IMR-90 (cell line): ENCODE measurements around the gene PRKACA. TPM values are rescaled to one million over a fixed set of nuclear protein-coding genes. Genes with fewer than 3 reads are reported as not detected.
"Not testable (repeated sequence)": the region's sequence is repeated elsewhere in the genome, so short reads cannot be mapped to it uniquely, and the experiment has no call there.

Experiments used
- ATAC-seq: fragments of 200-7000 bp; cut with Tn5 transposase; 2 replicates; pipeline ENCODE4 v1.9.1; 2020; ENCODE audit warnings: low read depth, mild to moderate bottlenecking, moderate library complexity
- BruUV-seq: library from RNA; stranded (reverse); fragments of 400-500 nt; replicated peaks from 2 replicates; lab custom pipeline; 2021; lab: Mats Ljungman, UMichigan
- CTCF ChIA-PET: fragments of 300-600 bp; formaldehyde crosslinking; extraction: SDS; loops from one replicate; lab custom pipeline; 2021; ENCODE audit warnings: antibody characterized with exemption; lab: Yijun Ruan, JAX
- POLR2A ChIA-PET: fragments of 300-600 bp; sonication (Branson Sonifier 250); formaldehyde crosslinking; loops from one replicate; lab custom pipeline; 2022; ENCODE audit warnings: antibody characterized with exemption; ENCODE audit not compliant: unreplicated experiment; lab: Charles Lee
- DNase-seq: peaks from one replicate; pipeline ENCODE4 v3.0.0; 2013
- H2AFZ ChIP-seq: replicated peaks from 2 replicates; pipeline ENCODE3; 2013; ENCODE audit warnings: low read length, mild to moderate bottlenecking; ENCODE audit not compliant: poor library complexity
- H2AK5ac ChIP-seq: 2 replicates; pipeline ENCODE4 v1.6.1; 2013; ENCODE audit warnings: low read depth, low read length, inconsistent platforms
- H2AK9ac ChIP-seq: replicated peaks from 2 replicates; pipeline ENCODE3; 2013; ENCODE audit warnings: mild to moderate bottlenecking, low read depth, low read length, moderate library complexity; ENCODE audit not compliant: poor library complexity
- H2BK120ac ChIP-seq: 2 replicates; pipeline ENCODE4 v1.6.1; 2013; ENCODE audit warnings: low read depth, low read length, inconsistent platforms
- H2BK15ac ChIP-seq: 3 replicates; pipeline ENCODE4 v1.6.1; 2013; ENCODE audit warnings: low read depth, low read length, inconsistent platforms
- H2BK20ac ChIP-seq: 2 replicates; pipeline ENCODE4 v1.6.1; 2013; ENCODE audit warnings: low read depth, mild to moderate bottlenecking, inconsistent platforms, low read length, moderate library complexity
- H2BK5ac ChIP-seq: 2 replicates; pipeline ENCODE4 v1.6.1; 2013; ENCODE audit warnings: mild to moderate bottlenecking, low read depth, low read length, inconsistent platforms; ENCODE audit not compliant: poor library complexity, severe bottlenecking
- H3K14ac ChIP-seq: replicated peaks from 2 replicates; pipeline ENCODE4 v1.6.1; 2013; ENCODE audit warnings: low read depth, low read length, inconsistent platforms
- H3K18ac ChIP-seq: 2 replicates; pipeline ENCODE4 v1.6.1; 2013; ENCODE audit warnings: low read depth, low read length, control low read depth
- H3K23ac ChIP-seq: 2 replicates; pipeline ENCODE4 v1.6.1; 2013; ENCODE audit warnings: low read depth, low read length, inconsistent platforms
- H3K27ac ChIP-seq: 2 replicates; pipeline ENCODE4 v1.5.1; 2013; ENCODE audit warnings: mild to moderate bottlenecking, control low read depth, low read length; ENCODE audit not compliant: insufficient read depth
- H3K27me3 ChIP-seq: 2 replicates; pipeline ENCODE4 v1.6.1; 2013; ENCODE audit warnings: low read length; ENCODE audit not compliant: control insufficient read depth, insufficient read depth
- H3K36me3 ChIP-seq: 2 replicates; pipeline ENCODE4 v1.6.1; 2013; ENCODE audit warnings: low read length, mixed read lengths; ENCODE audit not compliant: control insufficient read depth, insufficient read depth
- H3K4ac ChIP-seq: 2 replicates; pipeline ENCODE4 v1.6.1; 2013; ENCODE audit warnings: low read depth, low read length, inconsistent platforms
- H3K4me1 ChIP-seq: 2 replicates; pipeline ENCODE4 v1.6.1; 2013; ENCODE audit warnings: low read length, mixed read lengths; ENCODE audit not compliant: control insufficient read depth, insufficient read depth
- H3K4me2 ChIP-seq: 2 replicates; pipeline ENCODE4 v1.6.1; 2013; ENCODE audit warnings: low read depth, mild to moderate bottlenecking, control low read depth, low read length, moderate library complexity
- H3K4me3 ChIP-seq: 2 replicates; pipeline ENCODE4 v1.5.1; 2013; ENCODE audit warnings: low read depth, mild to moderate bottlenecking, control low read depth, low read length, moderate library complexity; ENCODE audit not compliant: insufficient read depth
- H3K56ac ChIP-seq: 2 replicates; pipeline ENCODE4 v1.6.1; 2013; ENCODE audit warnings: low read length, inconsistent platforms; ENCODE audit not compliant: insufficient read depth; ENCODE audit errors: extremely low read depth
- H3K79me1 ChIP-seq, 2 experiments: 2 replicates each; pipeline ENCODE4 v1.6.1; 2013; ENCODE audit warnings: low read length in 2 of 2, inconsistent platforms in 1 of 2, low read depth in 1 of 2
- H3K9ac ChIP-seq: 2 replicates; pipeline ENCODE4 v1.6.1; 2013; ENCODE audit warnings: low read depth, low read length, control low read depth
- H3K9me1 ChIP-seq: 2 replicates; pipeline ENCODE4 v1.6.1; 2013; ENCODE audit warnings: low read length, inconsistent platforms; ENCODE audit not compliant: insufficient read depth
- H3K9me3 ChIP-seq: 2 replicates; pipeline ENCODE4 v1.6.1; 2013; ENCODE audit warnings: low read length; ENCODE audit not compliant: control insufficient read depth, insufficient read depth
- H4K20me1 ChIP-seq: 2 replicates; pipeline ENCODE4 v1.6.1; 2013; ENCODE audit warnings: low read length, inconsistent platforms; ENCODE audit not compliant: insufficient read depth
- H4K5ac ChIP-seq: 2 replicates; pipeline ENCODE4 v1.6.1; 2013; ENCODE audit warnings: mild to moderate bottlenecking, low read depth, low read length, control low read depth
- H4K8ac ChIP-seq, 2 experiments: 2 replicates each; pipeline ENCODE4 v1.6.1; 2013; ENCODE audit warnings: low read depth in 2 of 2, low read length in 2 of 2, control low read depth in 1 of 2, inconsistent platforms in 1 of 2
- H4K91ac ChIP-seq: 2 replicates; pipeline ENCODE4 v1.6.1; 2013; ENCODE audit warnings: low read depth, low read length, inconsistent platforms; ENCODE audit not compliant: insufficient read depth
- WGBS, 2 experiments: methylation state at CpG; one replicate each; pipeline versions ENCODE4 v1.1.5 to v1.1.7; 2013; ENCODE audit warnings: missing lambda C conversion rate in 2 of 2; ENCODE audit not compliant: insufficient read length in 1 of 2; ENCODE audit errors: extremely low coverage in 2 of 2; 5-methylcytosine and 5-hydroxymethylcytosine counted together
- dilution Hi-C: fragments of 300-500 bp; cut with HindIII; formaldehyde crosslinking; loops from one replicate; pipeline ENCODE4 v1.14.3; 2018; ENCODE audit warnings: low sequenced_read_pairs; ENCODE audit not compliant: unreplicated experiment
- in situ Hi-C: fragments of 300-500 bp; cut with MboI; formaldehyde crosslinking; loops from 3 replicates; pipeline ENCODE4 v1.14.3; 2019; ENCODE audit warnings: low sequenced_read_pairs, inconsistent platforms, mixed read lengths
- intact Hi-C: fragments of 100-400 bp; cut with micrococcal nuclease; formaldehyde crosslinking; loops from 2 replicates; pipeline ENCODE4 v1.10.0; 2022
- polyA plus RNA-seq, 3 experiments: library from polyadenylated mRNA; depleted of rRNA; stranded (reverse); fragments of >200 nt; gene quantifications; 2 replicates each; pipeline ENCODE4 v1.2.3, GENCODE V29; 2012; ENCODE audit warnings: low replicate concordance in 1 of 3
- total RNA-seq: library from RNA; depleted of rRNA; stranded (reverse); fragments of >200 nt; gene quantifications from 2 replicates; pipeline ENCODE4 v1.2.3, GENCODE V29; 2012

PRKACA gene
- total and polyA plus RNA-seq, 2 of the 4 experiments (the other 2 are of a cell fraction), result 18.1 to 94.5 TPM

DNA sequence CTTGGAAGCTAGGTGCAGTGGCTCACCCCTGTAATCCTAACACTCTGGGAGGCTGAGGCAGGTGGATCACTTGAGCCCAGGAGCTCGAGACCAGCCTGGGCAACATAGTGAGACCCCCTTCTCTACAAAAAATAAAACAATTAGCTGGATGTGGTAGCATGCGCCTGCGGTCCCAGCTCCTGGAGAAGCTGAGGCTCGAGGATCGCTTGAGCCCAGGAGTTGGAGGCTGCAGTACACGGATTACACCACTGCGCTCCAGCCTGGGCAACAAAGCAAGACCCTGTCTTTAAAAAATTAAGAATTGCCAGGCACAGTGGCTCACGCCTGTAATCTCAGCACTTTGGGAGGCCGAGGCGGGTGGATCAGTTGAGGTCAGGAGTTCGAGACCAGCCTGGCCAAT lies 66.6 kb downstream of the PRKACA start:
- H2BK5ac ChIP-seq, H4K20me1 ChIP-seq, H3K9me3 ChIP-seq, BruUV-seq, H2AK5ac ChIP-seq, H4K5ac ChIP-seq, H3K79me1 ChIP-seq, H2BK20ac ChIP-seq, POLR2A ChIA-PET, H3K56ac ChIP-seq, H3K4me3 ChIP-seq, H2AFZ ChIP-seq, in situ Hi-C loops, H4K91ac ChIP-seq, H2BK120ac ChIP-seq, dilution Hi-C loops, H3K4me1 ChIP-seq, H2BK15ac ChIP-seq, H3K23ac ChIP-seq, ATAC-seq, H2AK9ac ChIP-seq, H3K9me1 ChIP-seq, H3K27me3 ChIP-seq, H4K8ac ChIP-seq, H3K36me3 ChIP-seq, H3K4me2 ChIP-seq, H3K14ac ChIP-seq, H3K4ac ChIP-seq, H3K27ac ChIP-seq, H3K18ac ChIP-seq, H3K9ac ChIP-seq, CTCF ChIA-PET, DNase-seq, intact Hi-C loops: not testable (repeated sequence)
- 94% methylated on average over 5 of the region's 11 CpGs; no CpG with 5 or more reads in 1 of the 2 experiments for whole genome bisulfite sequencing, 2 experiments
